Measurements from ENCODE around the gene KIAA0930.

The KIAA0930 gene

DNA sequence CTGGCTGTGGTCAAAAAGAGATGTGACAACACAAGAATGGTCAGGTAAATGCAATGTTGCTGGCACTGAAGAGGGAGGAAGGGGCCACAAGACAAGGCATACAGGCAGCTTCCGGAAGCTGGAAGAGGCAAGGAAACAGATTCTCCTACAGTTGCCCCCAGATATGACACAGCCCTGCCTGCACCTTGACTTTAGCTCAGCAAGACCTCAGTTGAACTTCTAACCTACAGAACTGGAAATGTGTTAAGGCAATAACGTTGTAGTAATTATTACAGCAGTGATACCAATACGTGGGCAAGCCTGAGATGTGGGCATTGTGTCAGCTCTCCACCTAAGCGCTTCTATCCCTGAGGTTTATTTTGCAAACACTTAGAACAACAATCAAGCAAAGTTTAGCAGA lies 4.2 kb upstream of the KIAA0930 start (continued):
- TF ChIP-seq, protein P1, sequence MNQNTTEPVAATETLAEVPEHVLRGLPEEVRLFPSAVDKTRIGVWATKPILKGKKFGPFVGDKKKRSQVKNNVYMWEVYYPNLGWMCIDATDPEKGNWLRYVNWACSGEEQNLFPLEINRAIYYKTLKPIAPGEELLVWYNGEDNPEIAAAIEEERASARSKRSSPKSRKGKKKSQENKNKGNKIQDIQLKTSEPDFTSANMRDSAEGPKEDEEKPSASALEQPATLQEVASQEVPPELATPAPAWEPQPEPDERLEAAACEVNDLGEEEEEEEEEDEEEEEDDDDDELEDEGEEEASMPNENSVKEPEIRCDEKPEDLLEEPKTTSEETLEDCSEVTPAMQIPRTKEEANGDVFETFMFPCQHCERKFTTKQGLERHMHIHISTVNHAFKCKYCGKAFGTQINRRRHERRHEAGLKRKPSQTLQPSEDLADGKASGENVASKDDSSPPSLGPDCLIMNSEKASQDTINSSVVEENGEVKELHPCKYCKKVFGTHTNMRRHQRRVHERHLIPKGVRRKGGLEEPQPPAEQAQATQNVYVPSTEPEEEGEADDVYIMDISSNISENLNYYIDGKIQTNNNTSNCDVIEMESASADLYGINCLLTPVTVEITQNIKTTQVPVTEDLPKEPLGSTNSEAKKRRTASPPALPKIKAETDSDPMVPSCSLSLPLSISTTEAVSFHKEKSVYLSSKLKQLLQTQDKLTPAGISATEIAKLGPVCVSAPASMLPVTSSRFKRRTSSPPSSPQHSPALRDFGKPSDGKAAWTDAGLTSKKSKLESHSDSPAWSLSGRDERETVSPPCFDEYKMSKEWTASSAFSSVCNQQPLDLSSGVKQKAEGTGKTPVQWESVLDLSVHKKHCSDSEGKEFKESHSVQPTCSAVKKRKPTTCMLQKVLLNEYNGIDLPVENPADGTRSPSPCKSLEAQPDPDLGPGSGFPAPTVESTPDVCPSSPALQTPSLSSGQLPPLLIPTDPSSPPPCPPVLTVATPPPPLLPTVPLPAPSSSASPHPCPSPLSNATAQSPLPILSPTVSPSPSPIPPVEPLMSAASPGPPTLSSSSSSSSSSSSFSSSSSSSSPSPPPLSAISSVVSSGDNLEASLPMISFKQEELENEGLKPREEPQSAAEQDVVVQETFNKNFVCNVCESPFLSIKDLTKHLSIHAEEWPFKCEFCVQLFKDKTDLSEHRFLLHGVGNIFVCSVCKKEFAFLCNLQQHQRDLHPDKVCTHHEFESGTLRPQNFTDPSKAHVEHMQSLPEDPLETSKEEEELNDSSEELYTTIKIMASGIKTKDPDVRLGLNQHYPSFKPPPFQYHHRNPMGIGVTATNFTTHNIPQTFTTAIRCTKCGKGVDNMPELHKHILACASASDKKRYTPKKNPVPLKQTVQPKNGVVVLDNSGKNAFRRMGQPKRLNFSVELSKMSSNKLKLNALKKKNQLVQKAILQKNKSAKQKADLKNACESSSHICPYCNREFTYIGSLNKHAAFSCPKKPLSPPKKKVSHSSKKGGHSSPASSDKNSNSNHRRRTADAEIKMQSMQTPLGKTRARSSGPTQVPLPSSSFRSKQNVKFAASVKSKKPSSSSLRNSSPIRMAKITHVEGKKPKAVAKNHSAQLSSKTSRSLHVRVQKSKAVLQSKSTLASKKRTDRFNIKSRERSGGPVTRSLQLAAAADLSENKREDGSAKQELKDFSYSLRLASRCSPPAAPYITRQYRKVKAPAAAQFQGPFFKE (tag by site-specific recombination; IDR thresholded peaks at IDR 0.05; ENCODE audit: borderline replicate concordance): no peak
- no peak for TF ChIP-seq ZNF335 (tag by site-specific recombination; conservative IDR thresholded peaks at IDR 0.05)
- TF ChIP-seq KLF16 (tag by site-specific recombination; IDR thresholded peaks at IDR 0.05): no peak
- TF ChIP-seq ZNF324 (tag by site-specific recombination; IDR thresholded peaks at IDR 0.05): no peak
- TF ChIP-seq, protein P2, sequence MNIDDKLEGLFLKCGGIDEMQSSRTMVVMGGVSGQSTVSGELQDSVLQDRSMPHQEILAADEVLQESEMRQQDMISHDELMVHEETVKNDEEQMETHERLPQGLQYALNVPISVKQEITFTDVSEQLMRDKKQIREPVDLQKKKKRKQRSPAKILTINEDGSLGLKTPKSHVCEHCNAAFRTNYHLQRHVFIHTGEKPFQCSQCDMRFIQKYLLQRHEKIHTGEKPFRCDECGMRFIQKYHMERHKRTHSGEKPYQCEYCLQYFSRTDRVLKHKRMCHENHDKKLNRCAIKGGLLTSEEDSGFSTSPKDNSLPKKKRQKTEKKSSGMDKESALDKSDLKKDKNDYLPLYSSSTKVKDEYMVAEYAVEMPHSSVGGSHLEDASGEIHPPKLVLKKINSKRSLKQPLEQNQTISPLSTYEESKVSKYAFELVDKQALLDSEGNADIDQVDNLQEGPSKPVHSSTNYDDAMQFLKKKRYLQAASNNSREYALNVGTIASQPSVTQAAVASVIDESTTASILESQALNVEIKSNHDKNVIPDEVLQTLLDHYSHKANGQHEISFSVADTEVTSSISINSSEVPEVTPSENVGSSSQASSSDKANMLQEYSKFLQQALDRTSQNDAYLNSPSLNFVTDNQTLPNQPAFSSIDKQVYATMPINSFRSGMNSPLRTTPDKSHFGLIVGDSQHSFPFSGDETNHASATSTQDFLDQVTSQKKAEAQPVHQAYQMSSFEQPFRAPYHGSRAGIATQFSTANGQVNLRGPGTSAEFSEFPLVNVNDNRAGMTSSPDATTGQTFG (tag by site-specific recombination; IDR thresholded peaks at IDR 0.05; ENCODE audit: borderline replicate concordance): no peak
- TF ChIP-seq, protein P3, sequence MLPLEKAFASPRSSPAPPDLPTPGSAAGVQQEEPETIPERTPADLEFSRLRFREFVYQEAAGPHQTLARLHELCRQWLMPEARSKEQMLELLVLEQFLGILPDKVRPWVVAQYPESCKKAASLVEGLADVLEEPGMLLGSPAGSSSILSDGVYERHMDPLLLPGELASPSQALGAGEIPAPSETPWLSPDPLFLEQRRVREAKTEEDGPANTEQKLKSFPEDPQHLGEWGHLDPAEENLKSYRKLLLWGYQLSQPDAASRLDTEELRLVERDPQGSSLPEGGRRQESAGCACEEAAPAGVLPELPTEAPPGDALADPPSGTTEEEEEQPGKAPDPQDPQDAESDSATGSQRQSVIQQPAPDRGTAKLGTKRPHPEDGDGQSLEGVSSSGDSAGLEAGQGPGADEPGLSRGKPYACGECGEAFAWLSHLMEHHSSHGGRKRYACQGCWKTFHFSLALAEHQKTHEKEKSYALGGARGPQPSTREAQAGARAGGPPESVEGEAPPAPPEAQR (tag by site-specific recombination; IDR thresholded peaks at IDR 0.05): no peak

DNA sequence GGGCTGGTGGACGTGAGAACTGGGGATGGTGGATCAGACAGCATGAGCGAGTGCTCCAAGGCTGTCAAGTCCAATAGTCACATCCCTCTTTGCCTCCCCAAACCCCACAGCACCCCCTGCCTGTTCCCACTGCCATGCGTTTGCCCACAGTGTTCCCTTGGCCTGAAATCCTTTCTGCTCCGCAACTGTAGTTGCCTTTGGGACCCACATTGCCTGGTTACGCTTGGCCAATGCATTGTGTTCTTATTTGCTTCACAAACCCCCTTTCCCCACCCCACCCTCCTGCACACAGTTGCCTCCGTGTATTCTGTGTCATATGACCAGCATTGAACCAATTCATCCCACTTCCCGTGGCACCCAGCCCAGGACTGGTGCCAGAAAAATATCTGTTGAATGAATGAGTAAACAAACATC lies 2.1 kb upstream of the KIAA0930 start:
- ChIA-PET CTCF (no interaction called here), POLR2A (no interaction called here)
- Histone ChIP-seq H3K36me3 (ENCODE audit: control insufficient read depth in 2 of 2, insufficient read depth in 1 of 2, low read length in 2 of 2) (peaks cover 0 to 12% of the 10 kb centered on the region in 2 experiments), H3K27ac (ENCODE audit: extremely low read depth, low read depth, low read length) (no peak overlapping the region), H3K9me3 (ENCODE audit: control insufficient read depth, insufficient read depth, low read depth, low read length) (no peaks in the 10 kb centered on the region), H3K4me3 (ENCODE audit: low read depth, low read length) (no peak overlapping the region), H3K4me1 (ENCODE audit: control insufficient read depth, insufficient read depth, low read length) (peaks cover 8% of the 10 kb centered on the region)
- TF ChIP-seq SCRT2 (tag by site-specific recombination; IDR thresholded peaks at IDR 0.05): peak; percentile 46; the same call in 1 of the 2 replicates
- no peak for TF ChIP-seq ZNF248 (tag by site-specific recombination; IDR thresholded peaks at IDR 0.05)

DNA sequence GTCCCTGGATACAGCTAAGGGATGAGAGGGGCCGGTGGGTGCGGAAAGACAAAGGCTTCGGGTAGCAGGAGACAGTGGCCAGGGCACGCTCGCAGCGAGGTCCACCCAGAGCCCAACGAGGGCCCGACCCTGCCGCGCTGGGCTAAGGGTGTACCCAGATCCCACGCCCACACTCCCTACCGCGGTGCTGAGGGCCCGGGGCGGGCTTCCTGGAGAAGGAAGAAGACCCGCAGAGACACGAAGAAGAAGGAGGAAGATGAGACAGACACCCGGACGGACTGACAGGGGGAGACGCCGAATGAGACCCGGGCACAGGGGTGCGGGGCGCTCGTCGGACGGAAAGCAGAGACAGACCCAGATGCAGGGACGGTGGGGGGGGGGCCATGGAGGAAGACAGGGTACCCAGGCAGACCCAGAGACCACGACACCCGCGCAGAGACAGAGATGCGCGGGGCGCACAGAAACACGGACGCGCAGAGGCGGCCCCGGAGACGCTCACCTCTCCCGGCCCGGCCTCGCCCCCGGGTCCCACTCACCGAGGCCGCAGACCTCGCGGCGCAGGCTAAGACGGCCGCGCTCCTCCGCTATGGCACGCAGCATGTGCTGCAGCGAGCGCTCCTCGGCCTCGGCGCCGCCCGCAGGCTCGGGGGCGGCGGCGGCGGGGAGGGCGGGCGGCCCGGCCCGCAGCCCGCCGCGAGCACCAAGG lies 437 bp downstream of the KIAA0930 start:
- Histone ChIP-seq H3K27ac (ENCODE audit: extremely low read depth, low read depth, low read length) (no peak overlapping the region; the same call in 1 of the 2 replicates), H3K4me1 (ENCODE audit: control insufficient read depth, insufficient read depth, low read length) (peaks cover 8% of the 10 kb centered on the region), H3K9me3 (ENCODE audit: control insufficient read depth, insufficient read depth, low read depth, low read length) (no peaks in the 10 kb centered on the region), H3K4me3 (ENCODE audit: low read depth, low read length) (peak overlapping the region; percentile 62), H3K36me3 (ENCODE audit: control insufficient read depth in 2 of 2, insufficient read depth in 1 of 2, low read length in 2 of 2) (peaks cover 0 to 29% of the 10 kb centered on the region in 2 experiments)
- ChIA-PET POLR2A (no interaction called here), CTCF (no interaction called here)
- TF ChIP-seq SP2 (tag by site-specific recombination; IDR thresholded peaks at IDR 0.05): peak; percentile 51
- TF ChIP-seq ZNF777 (tag by site-specific recombination; IDR thresholded peaks at IDR 0.05; ENCODE audit: borderline replicate concordance): no peak
- 0 out of 2 replicates have a peak, but pooled peaks have one; percentile 3 for TF ChIP-seq EGR2 (tag by site-specific recombination; IDR thresholded peaks at IDR 0.05; ENCODE audit: low read depth)
- TF ChIP-seq ZNF501 (tag by site-specific recombination; IDR thresholded peaks at IDR 0.05): no peak
- TF ChIP-seq, protein P4, sequence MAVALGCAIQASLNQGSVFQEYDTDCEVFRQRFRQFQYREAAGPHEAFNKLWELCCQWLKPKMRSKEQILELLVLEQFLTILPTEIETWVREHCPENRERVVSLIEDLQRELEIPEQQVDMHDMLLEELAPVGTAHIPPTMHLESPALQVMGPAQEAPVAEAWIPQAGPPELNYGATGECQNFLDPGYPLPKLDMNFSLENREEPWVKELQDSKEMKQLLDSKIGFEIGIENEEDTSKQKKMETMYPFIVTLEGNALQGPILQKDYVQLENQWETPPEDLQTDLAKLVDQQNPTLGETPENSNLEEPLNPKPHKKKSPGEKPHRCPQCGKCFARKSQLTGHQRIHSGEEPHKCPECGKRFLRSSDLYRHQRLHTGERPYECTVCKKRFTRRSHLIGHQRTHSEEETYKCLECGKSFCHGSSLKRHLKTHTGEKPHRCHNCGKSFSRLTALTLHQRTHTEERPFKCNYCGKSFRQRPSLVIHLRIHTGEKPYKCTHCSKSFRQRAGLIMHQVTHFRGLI (tag by site-specific recombination; IDR thresholded peaks at IDR 0.05): 0 out of 2 replicates have a peak, but pooled peaks have one; percentile 20
- TF ChIP-seq, protein P5, sequence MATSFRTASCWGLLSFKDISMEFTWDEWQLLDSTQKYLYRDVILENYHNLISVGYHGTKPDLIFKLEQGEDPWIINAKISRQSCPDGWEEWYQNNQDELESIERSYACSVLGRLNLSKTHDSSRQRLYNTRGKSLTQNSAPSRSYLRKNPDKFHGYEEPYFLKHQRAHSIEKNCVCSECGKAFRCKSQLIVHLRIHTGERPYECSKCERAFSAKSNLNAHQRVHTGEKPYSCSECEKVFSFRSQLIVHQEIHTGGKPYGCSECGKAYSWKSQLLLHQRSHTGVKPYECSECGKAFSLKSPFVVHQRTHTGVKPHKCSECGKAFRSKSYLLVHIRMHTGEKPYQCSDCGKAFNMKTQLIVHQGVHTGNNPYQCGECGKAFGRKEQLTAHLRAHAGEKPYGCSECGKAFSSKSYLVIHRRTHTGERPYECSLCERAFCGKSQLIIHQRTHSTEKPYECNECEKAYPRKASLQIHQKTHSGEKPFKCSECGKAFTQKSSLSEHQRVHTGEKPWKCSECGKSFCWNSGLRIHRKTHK (tag by site-specific recombination; IDR thresholded peaks at IDR 0.05): no peak
- no peak for TF ChIP-seq ZNF549 (tag by site-specific recombination; IDR thresholded peaks at IDR 0.05)
- TF ChIP-seq, protein P3 (tag by site-specific recombination; IDR thresholded peaks at IDR 0.05): no peak
